ENCODE measurements around the gene PLCH1.

PLCH1 gene

DNA sequence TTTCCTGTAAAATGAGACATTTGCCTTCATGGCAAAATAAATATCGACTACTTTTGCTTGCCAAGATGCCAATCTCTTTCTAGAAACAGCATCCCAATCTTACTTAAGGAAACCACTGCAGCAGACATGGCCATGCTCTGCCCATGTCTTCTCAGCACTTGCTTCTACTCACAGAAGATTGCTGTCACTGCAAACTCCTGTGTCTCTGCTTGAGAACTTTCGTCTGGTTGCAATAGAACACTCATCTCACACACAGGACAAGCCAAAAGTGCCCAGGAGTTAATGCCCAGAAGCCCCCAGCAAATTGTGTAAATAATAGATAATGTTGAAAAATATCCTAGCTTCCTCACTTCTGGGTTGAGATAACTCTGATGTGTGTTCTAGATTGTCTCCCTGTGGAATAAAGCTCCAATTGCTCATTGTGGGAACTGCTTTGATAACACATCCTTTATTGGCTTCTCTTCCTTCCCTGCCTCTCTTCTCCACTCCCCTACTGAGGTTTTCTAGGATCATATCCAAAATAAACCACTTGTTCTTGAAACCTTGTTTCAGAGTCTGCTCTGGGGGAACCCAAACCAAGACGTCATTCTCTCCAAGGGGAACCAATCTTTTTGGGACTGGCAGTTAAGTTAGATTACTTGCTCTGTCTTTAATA, 295.1 kb downstream of the PLCH1 start:
- no peak for DNase-seq

DNA sequence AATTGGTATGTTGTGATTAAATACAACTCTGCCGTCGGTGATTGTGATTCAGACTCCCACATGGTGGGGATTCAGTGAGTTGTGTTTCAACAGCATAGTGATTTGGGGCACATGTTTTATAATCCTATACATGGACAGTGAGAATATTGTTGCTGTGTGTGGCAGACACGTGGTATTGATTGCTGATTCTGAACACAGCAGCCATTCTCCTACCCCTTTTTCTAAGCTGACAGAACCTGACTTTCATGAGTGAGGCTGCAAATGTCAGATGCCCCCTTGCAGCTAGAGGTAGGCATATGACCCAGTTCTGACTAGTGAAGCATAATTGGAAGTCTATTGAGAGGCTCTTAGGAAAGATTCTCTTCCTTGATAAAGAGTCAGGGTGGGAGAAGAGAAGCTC, 296.3 kb downstream of the PLCH1 start:
- no peak for DNase-seq

DNA sequence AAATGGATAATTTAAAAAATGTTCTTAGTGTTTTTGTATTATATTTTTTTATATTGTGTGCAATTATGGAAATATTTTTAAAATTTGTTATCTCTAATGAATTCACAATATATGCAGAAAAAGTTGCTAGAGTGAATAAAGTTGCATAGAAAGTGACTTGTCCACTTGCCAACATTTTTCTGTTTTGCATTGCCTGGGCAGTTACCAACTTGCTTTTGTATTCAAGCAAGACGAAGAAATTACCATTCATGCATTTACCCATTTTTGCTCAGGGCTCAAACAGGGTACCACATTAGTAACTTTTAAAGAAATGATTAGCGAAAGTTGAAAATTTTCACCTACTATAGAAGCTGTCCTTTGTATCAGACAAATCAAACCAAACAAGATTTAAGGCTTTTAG, 298.5 kb downstream of the PLCH1 start:
- DNase-seq, result no peak

DNA sequence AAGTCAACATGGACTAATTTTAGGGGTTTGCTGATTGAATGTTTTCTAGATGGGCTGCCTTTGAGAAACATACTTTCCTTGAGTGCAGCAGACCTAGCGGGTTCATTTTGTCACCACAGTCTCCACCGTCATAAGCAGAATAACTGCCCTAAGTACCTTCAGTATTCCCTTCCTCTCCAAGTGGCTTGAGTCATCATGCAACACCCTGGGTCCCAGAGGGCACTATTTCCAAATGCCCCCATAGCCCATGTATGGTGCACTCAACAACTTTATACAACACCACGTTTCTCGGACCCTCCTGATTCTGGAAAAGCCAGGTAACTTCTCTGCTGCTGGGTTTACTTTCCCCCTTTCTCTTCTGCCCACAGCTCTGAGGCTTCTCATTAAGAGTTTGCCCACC, 300.1 kb downstream of the PLCH1 start:
- DNase-seq, result no peak

DNA sequence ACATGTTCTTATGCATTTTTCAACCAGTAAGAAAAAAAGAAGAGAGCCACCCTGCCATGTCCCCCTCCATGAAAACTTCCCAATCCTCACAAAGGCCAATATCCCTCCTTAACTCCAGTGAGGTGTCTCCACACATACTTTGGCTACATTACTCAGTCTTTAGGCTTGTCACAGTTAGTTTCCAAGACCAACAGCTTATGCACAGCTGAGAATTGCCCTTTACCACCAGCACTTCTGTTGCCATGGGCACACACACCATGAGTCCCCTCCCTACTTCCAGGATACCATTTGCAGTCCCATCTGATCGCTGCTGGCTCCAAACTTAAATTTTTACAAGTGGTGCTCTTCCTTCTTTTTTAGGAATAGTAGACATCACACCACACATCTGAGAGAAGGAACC, 301.1 kb downstream of the PLCH1 start:
- no peak for DNase-seq

DNA sequence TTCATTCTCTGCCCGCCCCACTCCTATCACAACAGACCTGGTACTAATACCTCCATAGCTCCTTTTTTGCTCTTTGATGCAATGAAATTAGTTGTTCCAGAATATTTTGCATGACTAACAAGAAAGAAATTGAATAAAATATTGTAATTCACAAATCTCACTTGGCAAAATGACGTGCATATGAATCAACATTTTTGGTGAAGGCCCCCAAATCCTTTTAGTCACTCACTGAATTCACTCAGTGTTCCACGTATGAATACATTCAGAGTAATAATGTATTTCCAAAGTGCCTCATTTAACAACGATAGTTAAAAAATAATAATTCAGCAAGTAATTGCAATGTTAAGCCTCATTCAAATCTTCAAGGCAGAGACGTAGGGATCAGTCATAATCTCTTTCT, 302.8 kb downstream of the PLCH1 start:
- no peak for DNase-seq

DNA sequence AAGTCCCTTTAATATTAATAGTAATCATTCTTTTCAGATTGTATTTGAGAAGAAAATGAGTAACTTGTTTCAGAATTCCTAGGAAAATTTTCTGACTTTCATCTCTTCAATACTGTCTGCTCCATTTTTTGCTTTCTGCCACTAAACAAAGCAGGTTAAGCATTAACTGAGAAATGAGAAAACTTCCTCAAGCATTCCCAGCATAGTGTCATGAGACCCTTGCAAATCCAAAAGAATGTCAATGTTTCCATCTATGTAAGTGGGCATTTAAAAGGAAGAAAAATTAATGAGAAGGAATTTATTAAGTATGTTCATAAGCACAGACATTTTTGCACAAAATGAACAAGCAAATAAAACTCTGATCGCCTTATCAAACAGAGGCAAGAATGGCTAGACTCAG, 303.4 kb downstream of the PLCH1 start:
- DNase-seq, result no peak

DNA sequence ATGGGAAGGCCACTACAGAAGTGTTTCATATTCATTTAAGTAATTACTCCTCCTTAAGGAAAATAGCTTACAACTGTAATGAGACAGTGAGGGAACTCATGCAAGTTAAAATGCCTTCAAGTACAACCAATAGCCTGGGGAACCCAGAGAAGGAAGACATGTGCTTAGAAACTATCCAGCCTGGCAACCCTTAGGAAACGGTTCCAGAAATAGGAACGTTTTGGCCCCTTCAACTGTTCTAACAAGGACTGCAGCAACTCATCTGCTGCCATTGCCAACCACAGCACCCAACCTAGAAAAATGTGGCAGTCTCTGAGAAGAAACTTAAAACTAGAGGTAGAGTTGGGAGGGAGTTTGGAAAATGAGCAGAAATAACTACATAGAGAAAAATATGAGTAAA, 303.8 kb downstream of the PLCH1 start:
- no peak for DNase-seq

DNA sequence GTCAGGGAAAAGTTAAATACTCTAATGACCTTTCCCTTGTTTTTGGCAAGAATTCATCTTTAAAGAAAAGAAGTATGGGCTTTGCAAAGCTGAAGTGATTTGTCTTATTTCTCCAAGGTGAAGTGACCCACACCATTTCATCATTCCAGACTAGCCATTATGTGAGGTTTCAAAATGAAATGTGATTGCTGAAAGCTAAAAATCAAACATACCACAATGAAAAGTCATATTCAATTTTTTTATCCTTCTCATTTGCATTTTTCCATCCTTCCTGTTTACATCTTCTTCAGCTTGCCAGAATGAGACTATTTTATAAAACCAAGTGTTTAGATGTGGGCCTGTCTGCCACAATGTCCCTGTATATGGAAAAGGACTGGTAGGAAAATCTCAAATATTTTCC, 309.1 kb downstream of the PLCH1 start:
- DNase-seq, result no peak

DNA sequence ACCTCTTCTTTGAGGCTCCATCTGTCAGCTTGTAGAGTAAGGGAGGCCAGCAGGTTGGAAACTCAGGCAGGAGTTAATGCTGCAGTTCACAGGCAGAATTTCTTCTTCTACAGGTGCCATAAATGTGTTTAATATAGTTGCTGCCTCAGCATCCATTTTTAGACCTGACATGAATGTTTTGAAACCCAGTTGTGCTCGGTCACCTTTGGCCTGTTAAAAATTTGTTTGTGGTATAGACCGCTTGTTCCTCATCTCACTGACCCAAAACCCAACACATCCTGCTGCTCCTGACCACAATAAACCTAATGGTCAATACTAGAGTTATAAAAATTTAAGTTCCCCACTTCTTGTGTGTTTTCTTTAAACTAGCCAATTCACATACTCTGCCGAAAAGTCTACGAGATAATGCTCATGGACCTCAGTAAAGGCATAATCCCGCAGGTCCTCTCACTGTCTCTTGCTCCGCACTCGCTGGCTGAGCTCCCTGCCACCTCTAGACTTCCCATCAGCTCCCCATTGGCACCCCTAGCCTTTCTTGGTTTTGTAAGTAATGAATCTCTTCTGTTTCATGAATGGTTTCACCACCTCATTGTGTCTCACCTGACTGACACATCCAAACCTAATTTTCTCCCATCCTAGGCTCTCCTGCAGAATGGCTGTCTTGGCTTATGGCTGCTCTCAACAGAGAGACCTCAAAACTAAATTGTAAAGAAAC, 312.9 kb downstream of the PLCH1 start:
- no peak for DNase-seq

DNA sequence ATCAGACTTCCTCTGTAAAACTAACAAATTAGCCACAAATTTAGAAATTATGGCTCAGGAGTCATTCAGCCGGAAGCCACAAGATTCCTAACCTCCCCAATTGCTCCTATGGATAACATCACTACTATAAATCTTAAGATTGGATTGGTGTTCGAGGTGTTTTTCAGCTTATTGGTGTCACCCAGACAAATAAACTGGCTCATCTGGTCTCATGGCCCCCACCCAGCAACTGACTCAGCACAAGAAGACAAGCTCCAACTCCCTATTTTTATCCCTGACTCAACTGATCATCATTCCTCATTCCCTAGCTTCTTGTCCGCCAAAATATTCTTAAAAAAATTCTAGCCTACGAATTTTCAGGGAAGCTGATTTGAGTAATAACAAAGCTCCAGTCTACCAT, 316.3 kb downstream of the PLCH1 start:
- no peak for DNase-seq

DNA sequence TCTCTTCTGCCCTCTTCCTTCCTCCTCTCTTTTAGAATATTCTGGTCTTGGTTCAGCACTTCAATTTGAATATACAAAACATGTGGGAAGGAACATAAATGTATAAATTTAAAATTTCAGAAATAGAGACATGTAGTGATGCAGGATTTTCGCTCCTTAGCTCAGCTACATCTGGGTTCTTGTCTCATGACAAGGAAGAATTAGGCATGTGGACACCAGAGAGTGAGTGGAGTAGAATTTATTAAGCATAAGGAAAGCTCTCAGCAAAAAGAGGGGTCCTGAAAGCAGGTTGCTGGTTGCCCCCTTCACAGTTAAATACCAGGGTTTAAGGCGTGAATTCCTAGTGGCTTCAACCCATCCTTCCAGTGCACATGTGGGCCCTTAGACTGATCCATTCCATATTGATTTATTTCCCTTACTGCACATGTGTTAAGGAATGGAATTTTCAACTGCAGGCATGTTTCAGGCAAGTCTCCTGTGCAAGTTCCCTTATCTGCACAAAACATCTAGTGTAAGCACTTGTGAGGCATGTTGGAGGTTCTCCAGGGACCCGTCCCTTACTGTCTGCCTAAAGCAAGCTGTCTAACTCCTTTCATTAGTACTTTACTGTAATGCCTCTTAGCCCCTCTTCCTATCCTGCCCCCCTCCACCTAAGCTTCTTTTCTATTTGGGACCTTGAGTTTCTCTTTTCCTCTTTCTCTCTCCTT, 318.2 kb downstream of the PLCH1 start:
- no peak for DNase-seq

DNA sequence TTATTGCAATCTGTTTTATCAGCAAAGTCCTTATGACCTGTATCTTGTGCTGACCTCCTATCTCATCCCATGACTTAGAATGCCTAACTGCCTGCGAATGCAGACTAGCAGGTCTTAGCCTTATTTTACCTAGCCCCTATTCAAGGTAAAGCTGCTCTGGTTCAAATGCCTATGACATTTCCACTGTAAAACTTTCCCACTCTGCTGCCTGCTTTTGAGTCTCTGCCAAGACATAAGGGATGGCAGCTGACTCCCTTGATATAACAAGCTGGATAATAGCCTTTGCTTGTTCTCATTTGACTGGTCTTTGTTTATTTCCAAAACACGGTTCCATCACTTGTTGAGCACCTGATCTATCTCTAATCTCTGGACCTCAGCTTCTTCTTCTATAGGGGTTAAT, 319.5 kb downstream of the PLCH1 start:
- peak in 1 of 2 experiments; percentile 81 for DNase-seq

DNA sequence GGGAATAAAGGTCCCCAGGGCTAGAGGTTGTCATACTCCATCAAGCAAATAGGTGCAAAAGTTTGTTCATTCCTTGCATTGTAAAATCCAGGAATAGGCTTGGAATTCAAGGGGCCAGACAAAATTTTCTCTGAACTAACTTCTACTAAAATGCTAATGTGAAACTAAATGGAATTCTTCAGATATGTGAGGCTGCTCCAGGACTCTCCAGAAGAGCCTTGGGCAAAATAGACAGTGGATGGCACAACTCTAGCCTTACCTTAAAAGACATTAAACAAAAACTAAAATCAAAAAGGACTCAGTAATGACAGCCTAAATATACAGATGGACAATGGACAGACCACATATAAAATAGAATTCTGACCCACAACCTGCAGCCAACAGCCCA, 320.6 kb downstream of the PLCH1 start:
- no peak for DNase-seq

DNA sequence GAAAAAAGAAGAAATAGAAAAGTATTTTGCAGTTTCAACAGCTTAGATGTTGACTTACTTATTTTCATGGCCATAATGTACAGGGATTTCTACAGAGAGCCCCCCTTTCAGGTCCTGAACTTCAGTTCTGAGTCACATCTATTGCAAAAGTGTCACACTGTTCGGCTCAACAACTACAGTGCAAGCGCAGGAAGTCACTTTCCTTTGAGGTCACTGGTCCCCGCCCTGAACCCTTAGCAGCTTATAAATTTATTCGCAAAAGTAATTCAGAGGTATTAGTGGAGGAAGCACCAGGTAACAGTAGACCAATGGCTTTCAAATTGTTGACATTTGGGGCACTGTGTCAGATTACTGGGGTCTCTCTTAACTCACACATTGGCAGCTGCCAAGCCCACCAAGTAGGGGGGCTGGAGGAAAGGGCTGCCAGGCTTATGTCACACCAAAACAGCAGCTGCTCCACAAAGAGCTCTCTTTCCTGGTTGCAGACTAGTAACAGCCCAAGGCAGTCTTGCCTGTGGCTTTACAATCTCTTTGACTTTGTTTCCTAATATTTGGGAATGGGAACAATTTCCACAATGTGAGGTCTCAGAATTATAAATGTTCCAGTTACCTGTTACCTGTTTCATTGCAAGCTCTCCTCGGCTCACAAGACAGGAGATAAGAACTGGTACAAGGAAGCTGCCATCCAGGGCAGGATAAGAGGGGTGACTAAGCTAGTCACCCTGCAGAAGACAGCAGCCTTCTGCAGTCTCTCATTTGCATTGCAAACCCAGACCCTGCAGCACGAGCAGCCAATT, 321.1 kb downstream of the PLCH1 start:
- peak; percentile 33 to 94 for DNase-seq

DNA sequence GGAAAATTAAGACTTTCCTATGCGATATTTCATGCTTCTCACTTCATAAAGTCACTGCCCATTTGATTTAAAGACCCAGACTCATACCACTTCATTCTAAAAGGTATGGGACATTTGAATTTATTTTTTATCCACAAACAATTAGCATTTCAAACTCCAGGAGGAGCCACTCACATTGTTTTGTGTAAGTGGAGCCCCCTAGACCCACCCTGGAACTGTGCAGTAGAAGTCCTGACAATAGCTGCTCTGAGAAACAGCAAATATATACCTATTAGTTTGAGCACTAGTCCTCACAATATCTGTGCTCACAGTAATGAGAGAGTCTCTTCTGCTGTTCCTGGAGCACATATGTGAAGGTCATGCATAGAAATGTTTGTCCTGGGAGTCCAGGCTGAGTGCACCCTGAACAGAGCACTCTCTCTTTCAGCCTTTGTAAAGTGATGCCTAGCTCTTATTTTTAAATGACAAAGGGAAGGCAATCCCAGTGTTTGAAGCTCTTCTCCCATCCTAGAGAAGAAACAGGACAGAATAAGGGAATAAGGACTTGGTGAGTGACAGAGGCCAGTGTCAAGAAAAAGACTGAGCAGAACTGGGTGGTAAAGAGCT, 323.9 kb downstream of the PLCH1 start:
- DNase-seq, result peak in 1 of 2 experiments; percentile 35

DNA sequence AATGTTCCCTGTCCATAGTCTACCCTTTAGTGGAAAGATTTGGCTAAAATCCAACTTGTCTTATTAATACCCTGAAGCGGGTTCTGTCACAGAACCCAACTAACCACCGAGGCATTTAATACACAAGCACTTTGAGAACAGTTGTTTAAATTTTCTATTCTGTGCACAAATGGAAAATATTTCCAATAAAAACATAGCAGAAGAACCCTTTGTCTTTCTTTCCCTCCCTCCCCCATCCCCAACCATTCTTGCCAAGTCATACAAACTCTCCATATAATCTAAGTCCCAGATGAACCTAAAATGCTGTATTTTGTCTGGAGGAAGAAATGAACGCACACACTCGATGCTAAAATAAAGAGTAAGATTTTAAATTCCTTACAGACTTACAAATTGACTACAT, 324.5 kb downstream of the PLCH1 start:
- DNase-seq, result no peak

DNA sequence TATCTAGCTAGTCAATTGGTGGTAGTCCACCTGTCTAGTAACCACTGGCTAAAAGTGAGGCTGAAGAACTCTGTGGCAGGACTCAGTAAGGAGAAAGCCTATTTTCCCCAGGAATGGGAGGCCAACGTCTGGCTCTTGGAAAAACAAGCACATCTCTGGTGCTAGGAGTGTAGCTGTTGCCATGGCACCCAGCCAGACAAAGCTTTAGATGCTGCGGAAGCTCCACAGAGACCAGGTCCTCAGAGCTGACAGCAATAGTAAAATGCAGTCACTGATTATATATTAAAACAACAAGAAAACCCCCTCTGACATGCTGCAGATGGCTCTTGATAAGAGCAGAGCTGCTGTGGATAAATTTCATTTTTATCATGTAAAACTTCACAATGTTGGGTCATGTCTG, 326.5 kb downstream of the PLCH1 start:
- peak; percentile 79 to 91 for DNase-seq

DNA sequence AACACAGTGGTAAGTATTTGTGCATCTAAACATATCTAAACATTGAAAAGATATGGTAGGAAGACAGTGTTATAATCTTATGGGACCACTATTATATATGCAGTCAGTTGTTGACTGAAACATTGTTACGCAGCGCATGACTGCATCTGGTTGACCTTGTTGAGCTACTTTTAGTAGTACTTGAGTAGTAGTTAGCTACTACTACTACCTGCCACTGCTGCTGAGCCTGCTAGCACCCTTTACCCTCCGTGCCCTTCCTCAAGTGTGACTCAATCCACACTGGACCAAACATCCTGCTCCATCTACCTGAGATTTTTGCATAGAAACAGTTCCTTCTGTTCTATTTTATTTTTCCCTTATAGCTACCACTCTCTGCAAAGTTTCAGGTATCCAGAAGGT, 327.8 kb downstream of the PLCH1 start:
- no peak for DNase-seq

DNA sequence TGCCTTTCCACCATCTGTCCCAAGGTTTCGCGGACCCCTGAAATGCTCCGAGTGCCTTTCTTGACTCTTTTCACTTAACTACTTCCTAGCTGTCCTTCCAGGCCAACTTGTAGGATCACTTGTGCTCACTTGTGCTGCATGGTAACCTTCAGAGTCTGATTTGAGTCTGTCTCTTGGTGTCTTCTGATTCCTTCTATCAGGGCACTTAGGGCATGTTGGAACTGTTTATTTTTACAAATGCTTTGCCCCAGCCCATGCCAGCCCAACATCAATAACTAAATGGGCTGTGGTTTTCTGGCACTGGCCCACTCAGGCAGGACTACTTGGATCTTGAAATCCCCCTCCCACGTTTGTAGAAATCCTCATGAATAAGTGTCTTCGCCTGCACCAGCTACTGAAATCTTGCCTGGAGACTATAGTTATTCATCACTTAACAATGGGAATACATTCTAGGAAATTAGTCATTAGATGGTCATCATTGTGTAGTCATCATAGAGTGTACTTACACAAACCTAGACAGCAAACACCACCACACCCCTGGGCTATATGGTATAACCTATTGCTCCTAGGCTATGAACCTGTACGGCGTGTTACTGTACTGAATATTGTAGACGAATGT, 328.3 kb downstream of the PLCH1 start:
- DNase-seq, result no peak

DNA sequence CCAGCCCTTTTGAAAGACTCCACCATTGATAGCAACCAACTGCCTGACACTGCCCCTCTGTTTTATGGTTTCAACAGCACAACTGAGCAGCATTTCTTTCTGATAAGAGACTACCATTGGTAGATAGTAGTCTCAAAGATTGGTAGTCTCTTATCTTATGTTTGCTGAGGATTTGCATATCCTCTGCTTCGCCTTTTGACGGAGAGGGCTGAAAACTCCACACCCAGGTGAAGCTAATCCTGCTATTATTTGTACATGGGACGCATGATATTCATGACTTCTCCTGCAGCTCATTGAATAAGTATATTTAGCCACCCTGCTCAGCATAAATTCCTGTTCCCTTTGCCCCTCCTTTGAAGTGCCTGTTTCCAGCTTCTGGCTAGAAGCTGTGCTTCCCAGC, 332.0 kb downstream of the PLCH1 start:
- DNase-seq, result no peak

DNA sequence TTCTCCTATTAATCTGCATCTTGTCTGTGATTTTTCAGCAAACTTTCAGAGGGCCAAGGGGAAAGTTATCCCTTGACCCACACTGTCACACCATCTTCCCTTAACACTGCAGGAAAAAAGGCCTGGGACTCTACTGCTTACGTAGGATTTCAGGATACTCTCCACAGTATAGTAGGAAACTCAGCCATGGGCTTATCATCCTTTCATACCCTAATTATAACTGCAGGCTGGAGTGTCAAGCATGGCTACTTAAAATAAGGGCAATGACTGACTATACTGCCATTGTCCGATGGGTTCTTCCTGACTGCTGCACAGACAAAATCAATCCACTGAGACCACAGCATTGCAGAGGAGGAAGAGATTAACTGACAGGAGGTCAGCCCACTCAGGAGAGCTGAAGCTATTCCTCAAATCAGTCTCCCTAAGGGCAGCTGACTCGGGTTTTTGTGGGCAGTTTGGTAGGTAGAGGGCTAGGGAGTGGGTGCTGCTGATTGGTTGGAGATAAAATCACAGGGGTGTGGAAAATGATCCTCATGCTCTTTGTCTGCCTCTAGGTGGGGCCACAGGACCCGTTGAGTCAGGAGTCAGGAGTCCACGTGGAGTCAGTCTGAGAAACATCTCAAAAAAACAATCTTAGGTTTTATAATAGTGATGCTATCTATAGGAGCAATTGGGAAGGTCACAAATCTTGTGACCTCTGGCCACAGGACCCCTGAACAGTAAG, 333.2 kb downstream of the PLCH1 start:
- DNase-seq, result no peak

Data from NCI-H524 (cell line).